Liver (tissue), 9 donors: Measurements from ENCODE around the gene CECR2. TPM values are rescaled to one million over a fixed set of nuclear protein-coding genes. Genes with fewer than 3 reads are reported as not detected.

ENCODE experiments used
- DNase-seq: peaks from one replicate; pipeline ENCODE4 v3.0.0-alpha.2; 2017; ENCODE audit warnings: low spot score
- H3K27ac ChIP-seq, 2 donors: one replicate each; pipeline ENCODE4 v1.7.0; 2013; ENCODE audit warnings: inconsistent platforms in 2 of 2, low read length in 2 of 2, control low read depth in 1 of 2, low read depth in 1 of 2, mild to moderate bottlenecking in 1 of 2
- H3K27me3 ChIP-seq, 4 donors: one replicate each; pipeline versions ENCODE4 v1.6.1 to v1.7.0; 2013; ENCODE audit warnings: low read length in 3 of 4, inconsistent platforms in 1 of 4, mild to moderate bottlenecking in 1 of 4, moderate library complexity in 1 of 4; ENCODE audit not compliant: control insufficient read depth in 4 of 4, insufficient read depth in 4 of 4
- H3K36me3 ChIP-seq, 4 donors: one replicate each; pipeline versions ENCODE4 v1.6.1 to v1.7.0; 2013; ENCODE audit warnings: low read length in 3 of 4, mild to moderate bottlenecking in 3 of 4, low read depth in 1 of 4, moderate library complexity in 1 of 4; ENCODE audit not compliant: control insufficient read depth in 4 of 4, insufficient read depth in 3 of 4
- H3K4me1 ChIP-seq, 4 donors: one replicate each; pipeline versions ENCODE4 v1.6.1 to v1.7.0; 2013; ENCODE audit warnings: low read length in 3 of 4, mild to moderate bottlenecking in 3 of 4, moderate library complexity in 1 of 4; ENCODE audit not compliant: control insufficient read depth in 4 of 4, insufficient read depth in 4 of 4
- H3K4me3 ChIP-seq, 3 donors: one replicate each; pipeline versions ENCODE4 v1.6.1 to v1.7.0; 2013; ENCODE audit warnings: low read length in 3 of 3, control low read depth in 1 of 3, low read depth in 1 of 3, mild to moderate bottlenecking in 1 of 3
- H3K9ac ChIP-seq, 2 donors: one replicate each; pipeline ENCODE4 v1.7.0; 2013; ENCODE audit warnings: low read length in 2 of 2, mild to moderate bottlenecking in 2 of 2, moderate library complexity in 2 of 2, control low read depth in 1 of 2, low read depth in 1 of 2
- H3K9me3 ChIP-seq, 4 donors: one replicate each; pipeline versions ENCODE4 v1.6.1 to v1.7.0; 2013; ENCODE audit warnings: low read length in 3 of 4; ENCODE audit not compliant: control insufficient read depth in 4 of 4
- CTCF ChIP-seq: fragments of 150-350 bp; IDR thresholded peaks from 2 replicates; pipeline ENCODE4 v1.5.1; 2017; ENCODE audit warnings: improper control_type of control experiment, low read depth, low read length; ENCODE audit not compliant: missing input control
- EGR1 ChIP-seq, 2 donors: IDR thresholded peaks; 2 replicates each; pipeline ENCODE4 v1.6.1; 2016 to 2018; ENCODE audit warnings: antibody characterized with exemption in 2 of 2, low read depth in 2 of 2
- FOXA1 ChIP-seq: IDR thresholded peaks from 2 replicates; pipeline ENCODE4 v1.6.1; 2016; ENCODE audit warnings: antibody characterized with exemption
- FOXA2 ChIP-seq: IDR thresholded peaks from 2 replicates; pipeline ENCODE4 v1.6.1; 2016; ENCODE audit warnings: antibody characterized with exemption
- GABPA ChIP-seq, 2 donors: IDR thresholded peaks in 1 of 2; conservative IDR thresholded peaks in 1 of 2; 2 replicates each; pipeline ENCODE4 v1.6.1; 2016; ENCODE audit warnings: antibody characterized with exemption in 2 of 2, mild to moderate bottlenecking in 1 of 2, moderate library complexity in 1 of 2
- HNF4A ChIP-seq, 2 donors: conservative IDR thresholded peaks; 2 replicates each; pipeline ENCODE4 v1.6.1; 2016; ENCODE audit warnings: antibody characterized with exemption in 2 of 2, mild to moderate bottlenecking in 2 of 2
- HNF4G ChIP-seq: IDR thresholded peaks from 2 replicates; pipeline ENCODE4 v1.6.1; 2016; ENCODE audit warnings: antibody characterized with exemption
- JUND ChIP-seq, 2 donors: IDR thresholded peaks; 2 replicates each; pipeline ENCODE4 v1.6.1; 2016; ENCODE audit warnings: antibody characterized with exemption in 2 of 2
- MAX ChIP-seq: IDR thresholded peaks from 2 replicates; pipeline ENCODE4 v1.6.1; 2016; ENCODE audit warnings: antibody characterized with exemption
- REST ChIP-seq: IDR thresholded peaks from 2 replicates; pipeline ENCODE4 v1.6.1; 2016; ENCODE audit warnings: antibody characterized with exemption, mild to moderate bottlenecking
- RXRA ChIP-seq, 2 donors: IDR thresholded peaks; 2 replicates each; pipeline ENCODE4 v1.6.1; 2017 to 2018; ENCODE audit warnings: antibody characterized with exemption in 2 of 2, mild to moderate bottlenecking in 1 of 2
- SP1 ChIP-seq: IDR thresholded peaks from 2 replicates; pipeline ENCODE4 v1.6.1; 2018; ENCODE audit warnings: antibody characterized with exemption, mild to moderate bottlenecking
- YY1 ChIP-seq: IDR thresholded peaks from 2 replicates; pipeline ENCODE4 v1.6.1; 2016; ENCODE audit warnings: antibody characterized with exemption, mild to moderate bottlenecking
- ZBTB33 ChIP-seq: IDR thresholded peaks from 2 replicates; pipeline ENCODE4 v1.6.1; 2016; ENCODE audit warnings: antibody characterized with exemption
- WGBS: extraction: QIAGEN DNeasy Blood & Tissue Kit; methylation state at CpG from one replicate; pipeline ENCODE4 v1.1.7; 2013; 5-methylcytosine and 5-hydroxymethylcytosine counted together
- polyA plus RNA-seq, 2 donors: library from polyadenylated mRNA; stranded (reverse) in 1 of 2; unstranded in 1 of 2; fragments of 200-250 nt in 1 of 2; fragments of >200 nt in 1 of 2; fragmentation: Nextera tagmentation in 1 of 2; extraction: Ambion mirVana in 1 of 2; gene quantifications; one replicate each; pipeline versions ENCODE4 v1.2.1 to v1.2.3, GENCODE V29; 2013 to 2015
- total RNA-seq, 2 donors: library from RNA; depleted of rRNA; stranded (reverse); fragments of >200 nt; gene quantifications; one replicate each; pipeline ENCODE4 v1.2.3, GENCODE V29; 2014
- donor health status: healthy.
- donor health status: healthy.
- donor health status: healthy.
- donor health status: healthy.
- donor health status: healthy.

Gene CECR2
- total and polyA plus RNA-seq, 4 donors = 1.8 to 9.7 (median 2.1) TPM

GRCh38 chr22:17575681-17576080 lies 206.4 kb downstream of the CECR2 start:
- H3K36me3 ChIP-seq = peaks cover 0 to 15% (median 6%) of the 10 kb centered on the region in 4 donors

GRCh38 chr22:17576470-17576869 lies 207.2 kb downstream of the CECR2 start:
- Histone ChIP-seq H3K4me1 (peaks cover 1 to 22% (median 14%) of the 10 kb centered on the region in 4 donors), H3K27me3 (no peaks in the 10 kb centered on the region), H3K36me3 (peaks cover 0 to 22% (median 7%) of the 10 kb centered on the region in 4 donors), H3K9ac (no peak overlapping the region), H3K27ac (no peak overlapping the region), H3K4me3 (no peak overlapping the region), H3K9me3 (no peaks in the 10 kb centered on the region)
- no peak for DNase-seq
- 91% methylated on average over 6 of the region's 6 CpGs for WGBS
- TF ChIP-seq FOXA2 = no peak
- TF ChIP-seq RXRA (IDR thresholded peaks at IDR 0.05) = no peak
- no peak for TF ChIP-seq HNF4G
- TF ChIP-seq SP1 = no peak
- no peak for TF ChIP-seq YY1
- TF ChIP-seq ZBTB33 = no peak
- no peak for TF ChIP-seq MAX
- no peak for TF ChIP-seq CTCF
- no peak for TF ChIP-seq REST

More at GRCh38 chr22:17575681-17576080, 206.4 kb downstream of the CECR2 start:
- Histone ChIP-seq H3K27ac (no peak overlapping the region), H3K4me1 (peaks cover 1 to 28% (median 18%) of the 10 kb centered on the region in 4 donors), H3K27me3 (no peaks in the 10 kb centered on the region), H3K9me3 (no peaks in the 10 kb centered on the region), H3K9ac (no peak overlapping the region), H3K4me3 (no peak overlapping the region)
- DNase-seq = no peak
- 95% methylated on average over 4 of the region's 4 CpGs for WGBS
- TF ChIP-seq EGR1 (IDR thresholded peaks at IDR 0.05; ENCODE audit: low read depth in 2 of 2) = no peak
- no peak for TF ChIP-seq FOXA2
- TF ChIP-seq HNF4A (conservative IDR thresholded peaks at IDR 0.05) = no peak
- TF ChIP-seq GABPA (IDR thresholded peaks at IDR 0.05 in 1 of 2, conservative IDR thresholded peaks at IDR 0.05 in 1 of 2) = no peak
- no peak for TF ChIP-seq HNF4G
- no peak for TF ChIP-seq JUND (IDR thresholded peaks at IDR 0.05)
- TF ChIP-seq MAX = no peak
- TF ChIP-seq RXRA (IDR thresholded peaks at IDR 0.05) = no peak
- no peak for TF ChIP-seq FOXA1
- TF ChIP-seq YY1 = no peak
- no peak for TF ChIP-seq CTCF
